GM18508 (cell line): ENCODE measurements around the gene RTN4.

Experiments
- ATAC-seq: cut with Tn5 transposase; IDR thresholded peaks from one replicate; pipeline ENCODE4 v1.9.1; 2021; ENCODE audit warnings: moderate number of reproducible peaks; ENCODE audit not compliant: insufficient read depth, unreplicated experiment

The RTN4 gene

GRCh38 chr2:54975598-54976492 is 74.4 kb downstream of the RTN4 start:
- ATAC-seq = no peak

- no peak for ATAC-seq
Observed at GRCh38 chr2:54975175-54975574, 75.1 kb downstream of the RTN4 start.

GRCh38 chr2:54969940-54970338 is 80.3 kb downstream of the RTN4 start:
- no peak for ATAC-seq

- ATAC-seq = no peak
Observed at GRCh38 chr2:54969295-54969939, 80.8 kb downstream of the RTN4 start.

GRCh38 chr2:54968561-54969218 is 81.6 kb downstream of the RTN4 start:
- no peak for ATAC-seq

GRCh38 chr2:54967759-54968365 is 82.4 kb downstream of the RTN4 start:
- ATAC-seq = no peak

- ATAC-seq = no peak
Observed at GRCh38 chr2:54967269-54967668, 83.0 kb downstream of the RTN4 start.

- no peak for ATAC-seq
Observed at GRCh38 chr2:54966837-54967236, 83.4 kb downstream of the RTN4 start.

- no peak for ATAC-seq
Observed at GRCh38 chr2:54966165-54966832, 84.0 kb downstream of the RTN4 start.

GRCh38 chr2:54965425-54965824 is 84.8 kb downstream of the RTN4 start:
- no peak for ATAC-seq

- ATAC-seq = no peak
Observed at GRCh38 chr2:54964816-54965215, 85.4 kb downstream of the RTN4 start.

GRCh38 chr2:54964271-54964670 is 86.0 kb downstream of the RTN4 start:
- ATAC-seq = no peak

GRCh38 chr2:54963476-54963875 is 86.8 kb downstream of the RTN4 start:
- no peak for ATAC-seq

- ATAC-seq = no peak
Observed at GRCh38 chr2:54962935-54963440, 87.3 kb downstream of the RTN4 start.

GRCh38 chr2:54962511-54962910 is 87.7 kb downstream of the RTN4 start:
- no peak for ATAC-seq

GRCh38 chr2:54960164-54960563 is 90.1 kb downstream of the RTN4 start:
- ATAC-seq = no peak

- no peak for ATAC-seq
Observed at GRCh38 chr2:54958717-54959371, 91.4 kb downstream of the RTN4 start.

GRCh38 chr2:54957321-54957999 is 92.8 kb downstream of the RTN4 start:
- no peak for ATAC-seq

- no peak for ATAC-seq
Observed at GRCh38 chr2:54956111-54956627, 94.1 kb downstream of the RTN4 start.
